IgD-negative memory B cell (primary cell): Measurements from ENCODE around the gene SLC37A1. TPM values are rescaled to one million over a fixed set of nuclear protein-coding genes. Genes with fewer than 3 reads are reported as not detected.
"Not testable (repeated sequence)": the region's sequence is repeated elsewhere in the genome, so short reads cannot be mapped to it uniquely, and the experiment has no call there.

Experiments
- H3K27ac Mint-ChIP-seq, 3 donors: one replicate each; pipeline ENCODE4 v1.8.0; 2020 to 2022; ENCODE audit warnings: mild to moderate bottlenecking in 3 of 3, mixed read lengths in 3 of 3, moderate library complexity in 1 of 3
- H3K27me3 Mint-ChIP-seq: one replicate; pipeline ENCODE4 v1.8.0; 2021; ENCODE audit warnings: mixed read lengths
- H3K36me3 Mint-ChIP-seq: one replicate; pipeline ENCODE4 v1.8.0; 2020; ENCODE audit warnings: mild to moderate bottlenecking, mixed read lengths
- H3K4me1 Mint-ChIP-seq, 3 donors: one replicate each; pipeline ENCODE4 v1.8.0; 2020 to 2022; ENCODE audit warnings: mixed read lengths in 3 of 3, mild to moderate bottlenecking in 1 of 3
- H3K4me3 Mint-ChIP-seq, 4 donors: one replicate each; pipeline ENCODE4 v1.8.0; 2020 to 2022; ENCODE audit warnings: mild to moderate bottlenecking in 4 of 4, mixed read lengths in 4 of 4, moderate library complexity in 3 of 4
- H3K9me3 Mint-ChIP-seq, 3 donors: one replicate each; pipeline ENCODE4 v1.8.0; 2020 to 2021; ENCODE audit warnings: mixed read lengths in 3 of 3, mild to moderate bottlenecking in 1 of 3
- polyA plus RNA-seq: library from polyadenylated mRNA; unstranded; fragments of 300-500 nt; fragmentation: Illumina TruSeq; gene quantifications from one replicate; pipeline ENCODE4 v1.2.3, GENCODE V29; 2021

Gene SLC37A1
- polyA plus RNA-seq, 1 donor from 2014 or later, result 14.8 TPM

DNA sequence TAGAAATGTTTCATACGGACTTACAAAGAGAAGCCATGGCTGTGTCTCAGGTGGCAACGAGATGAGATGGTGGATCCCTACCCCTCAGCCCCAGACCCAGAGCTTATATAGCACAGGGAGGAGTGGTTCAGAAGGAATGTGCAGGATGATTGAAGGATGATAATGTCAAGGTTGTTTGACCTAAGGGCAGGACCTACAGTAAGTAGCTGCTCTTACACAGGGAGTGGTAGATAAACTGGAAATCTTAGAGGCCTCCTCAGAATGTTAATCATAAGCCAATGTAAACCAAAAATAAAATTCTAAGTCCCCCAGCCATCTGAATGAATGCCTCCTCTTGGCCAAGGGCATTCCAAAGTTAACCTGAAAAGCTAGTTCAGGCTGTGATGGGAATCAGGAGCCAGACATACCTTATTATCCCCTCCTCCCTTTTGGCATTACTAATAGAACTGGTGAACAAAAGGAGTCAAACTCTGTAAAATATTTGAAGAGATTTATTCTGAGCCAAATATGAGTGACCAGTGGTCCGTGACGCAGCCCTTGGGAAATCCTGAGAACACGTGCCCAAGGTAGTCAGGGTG, 94.0 kb downstream of the SLC37A1 start:
- H3K9me3 Mint-ChIP-seq, result peaks cover 3 to 16% (median 7%) of the 10 kb centered on the region in 3 donors
- peaks cover 0 to 4% (median 1%) of the 10 kb centered on the region in 3 donors for H3K4me1 Mint-ChIP-seq
- peak overlapping the region in 1 of 4 donors; percentile 60 for H3K4me3 Mint-ChIP-seq
- peaks cover 5% of the 10 kb centered on the region for H3K27me3 Mint-ChIP-seq
- peaks cover 1% of the 10 kb centered on the region for H3K36me3 Mint-ChIP-seq
- H3K27ac Mint-ChIP-seq, result no peak overlapping the region

- peaks cover 1% of the 10 kb centered on the region for H3K36me3 Mint-ChIP-seq
- H3K4me3 Mint-ChIP-seq, result no peak overlapping the region
- peaks cover 0 to 16% (median 7%) of the 10 kb centered on the region in 3 donors for H3K9me3 Mint-ChIP-seq
- peaks cover 0 to 4% (median 1%) of the 10 kb centered on the region in 3 donors for H3K4me1 Mint-ChIP-seq
- H3K27me3 Mint-ChIP-seq, result peaks cover 3% of the 10 kb centered on the region
- H3K27ac Mint-ChIP-seq, result no peak overlapping the region
These were observed 94.8 kb downstream of the SLC37A1 start for GRCh38 chr21:42608446-42608845.

GRCh38 chr21:42609811-42610210, 96.2 kb downstream of the SLC37A1 start:
- Mint-ChIP-seq H3K4me3 (no peak overlapping the region), H3K27me3 (peaks cover 4% of the 10 kb centered on the region), H3K9me3 (peaks cover 0 to 9% (median 5%) of the 10 kb centered on the region in 3 donors), H3K27ac (peak overlapping the region in 1 of 3 donors; percentile 50), H3K4me1 (peaks cover 0 to 4% (median 1%) of the 10 kb centered on the region in 3 donors), H3K36me3 (no peaks in the 10 kb centered on the region)

GRCh38 chr21:42611852-42612251, 98.2 kb downstream of the SLC37A1 start:
- H3K9me3 Mint-ChIP-seq, result peaks cover 0 to 3% (median 0%) of the 10 kb centered on the region in 3 donors
- H3K4me1 Mint-ChIP-seq, result peaks cover 0 to 4% (median 1%) of the 10 kb centered on the region in 3 donors
- H3K4me3 Mint-ChIP-seq, result no peak overlapping the region
- no peaks in the 10 kb centered on the region for H3K36me3 Mint-ChIP-seq
- H3K27me3 Mint-ChIP-seq, result peaks cover 4% of the 10 kb centered on the region
- H3K27ac Mint-ChIP-seq, result no peak overlapping the region

- peaks cover 4% of the 10 kb centered on the region for H3K27me3 Mint-ChIP-seq
- H3K4me1 Mint-ChIP-seq, result peaks cover 0 to 4% (median 1%) of the 10 kb centered on the region in 3 donors
- H3K36me3 Mint-ChIP-seq, result no peaks in the 10 kb centered on the region
- H3K4me3 Mint-ChIP-seq, result no peak overlapping the region
- H3K27ac Mint-ChIP-seq, result no peak overlapping the region
- H3K9me3 Mint-ChIP-seq, result peaks cover 0 to 3% (median 0%) of the 10 kb centered on the region in 3 donors
These were observed 98.7 kb downstream of the SLC37A1 start for GRCh38 chr21:42612390-42612789.

DNA sequence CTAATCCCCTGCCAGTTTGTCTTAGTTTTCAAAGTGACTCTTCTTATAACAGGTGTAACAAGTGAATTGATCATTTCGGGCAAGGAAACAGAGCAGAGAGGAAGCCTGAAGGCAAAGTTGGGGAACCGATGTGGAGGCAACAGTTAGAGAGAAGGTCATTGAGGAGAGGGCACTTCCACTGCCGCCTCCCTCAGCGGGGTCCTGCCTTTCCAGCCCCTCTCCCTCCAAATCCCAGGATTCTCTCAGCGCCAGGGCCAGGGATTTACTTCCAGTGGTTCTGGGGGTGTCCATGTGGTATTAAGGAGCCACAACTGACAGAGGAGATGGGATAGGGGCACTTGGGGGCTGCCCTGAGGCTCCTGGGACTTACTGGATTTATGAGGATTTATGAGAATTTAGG, 100.1 kb downstream of the SLC37A1 start:
- peaks cover 13% of the 10 kb centered on the region for H3K27me3 Mint-ChIP-seq
- H3K36me3 Mint-ChIP-seq, result no peaks in the 10 kb centered on the region
- H3K4me1 Mint-ChIP-seq, result peaks cover 0 to 4% (median 1%) of the 10 kb centered on the region in 3 donors
- no peak overlapping the region for H3K4me3 Mint-ChIP-seq
- no peaks in the 10 kb centered on the region for H3K9me3 Mint-ChIP-seq
- no peak overlapping the region for H3K27ac Mint-ChIP-seq

- Mint-ChIP-seq H3K36me3 (no peaks in the 10 kb centered on the region), H3K9me3 (no peaks in the 10 kb centered on the region), H3K27me3 (peaks cover 14% of the 10 kb centered on the region), H3K4me3 (no peak overlapping the region), H3K27ac (peak overlapping the region in 1 of 3 donors; percentile 80), H3K4me1 (peaks cover 0 to 4% (median 1%) of the 10 kb centered on the region in 3 donors)
These were observed 100.7 kb downstream of the SLC37A1 start for GRCh38 chr21:42614396-42614795.

DNA sequence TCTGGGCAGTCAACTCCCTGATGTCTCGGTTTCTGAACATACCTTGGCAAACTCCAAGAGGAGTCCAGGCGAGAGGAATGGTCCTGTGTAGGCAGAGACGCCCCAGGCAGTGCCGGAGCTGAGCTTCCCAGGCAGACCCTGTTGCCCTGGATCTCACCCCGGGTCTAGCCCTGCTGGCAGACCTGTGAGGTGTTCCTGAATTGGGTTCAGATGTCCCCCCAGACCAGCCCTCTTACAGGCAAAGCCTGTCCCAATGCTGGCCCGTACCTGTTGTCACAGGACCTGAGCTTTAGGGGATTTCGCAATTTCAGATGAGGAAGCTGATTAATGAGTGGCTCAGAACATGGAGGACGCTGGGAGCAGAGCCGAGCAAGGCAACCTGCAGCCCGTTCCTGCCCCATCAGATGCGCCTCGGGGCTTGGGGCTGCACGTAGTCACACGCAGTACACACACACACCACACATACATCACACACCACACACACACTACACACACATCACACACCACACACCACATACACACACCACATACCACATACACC, 101.2 kb downstream of the SLC37A1 start:
- Mint-ChIP-seq H3K4me1 (peaks cover 0 to 1% (median 1%) of the 10 kb centered on the region in 3 donors), H3K9me3 (no peaks in the 10 kb centered on the region), H3K4me3 (no peak overlapping the region), H3K36me3 (no peaks in the 10 kb centered on the region), H3K27me3 (peaks cover 14% of the 10 kb centered on the region), H3K27ac (no peak overlapping the region)

- not testable (repeated sequence) for H3K4me3 Mint-ChIP-seq
- peaks cover 14% of the 10 kb centered on the region for H3K27me3 Mint-ChIP-seq
These were observed 101.7 kb downstream of the SLC37A1 start for GRCh38 chr21:42615377-42615776.

GRCh38 chr21:42615924-42616323, 102.3 kb downstream of the SLC37A1 start:
- H3K4me1 Mint-ChIP-seq, result no peaks in the 10 kb centered on the region
- peaks cover 14% of the 10 kb centered on the region for H3K27me3 Mint-ChIP-seq
- H3K36me3 Mint-ChIP-seq, result no peaks in the 10 kb centered on the region
- H3K4me3 Mint-ChIP-seq, result no peak overlapping the region
- no peaks in the 10 kb centered on the region for H3K9me3 Mint-ChIP-seq
- no peak overlapping the region for H3K27ac Mint-ChIP-seq

More at GRCh38 chr21:42615377-42615776, 101.7 kb downstream of the SLC37A1 start:
- not testable (repeated sequence) for H3K27ac Mint-ChIP-seq, H3K36me3 Mint-ChIP-seq, H3K4me1 Mint-ChIP-seq, H3K9me3 Mint-ChIP-seq

GRCh38 chr21:42616446-42616845, 102.8 kb downstream of the SLC37A1 start:
- no peaks in the 10 kb centered on the region for H3K4me1 Mint-ChIP-seq
- peaks cover 17% of the 10 kb centered on the region for H3K27me3 Mint-ChIP-seq
- no peaks in the 10 kb centered on the region for H3K36me3 Mint-ChIP-seq
- no peak overlapping the region for H3K27ac Mint-ChIP-seq
- H3K9me3 Mint-ChIP-seq, result no peaks in the 10 kb centered on the region
- H3K4me3 Mint-ChIP-seq, result no peak overlapping the region

DNA sequence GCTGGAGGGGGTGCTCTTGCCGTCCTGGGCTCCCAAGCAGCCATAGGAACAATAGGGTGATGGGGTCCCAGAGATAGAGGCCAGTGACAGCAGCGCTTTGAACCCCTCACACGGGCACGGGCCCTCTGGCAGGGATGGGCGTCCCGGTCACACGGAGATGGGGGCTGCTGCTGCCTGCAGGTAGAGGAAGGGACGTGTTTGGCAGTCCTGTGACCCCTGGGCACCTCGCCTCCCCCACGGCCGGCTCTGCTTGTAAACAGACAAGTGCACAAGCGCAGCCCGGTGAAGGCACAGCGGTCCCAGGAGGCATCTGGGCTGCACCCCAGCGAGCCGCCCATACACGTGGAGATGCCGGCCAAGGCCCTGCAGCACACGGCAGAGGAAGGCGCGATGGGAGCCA, 103.3 kb downstream of the SLC37A1 start:
- Mint-ChIP-seq H3K4me3 (no peak overlapping the region), H3K9me3 (no peaks in the 10 kb centered on the region), H3K4me1 (no peaks in the 10 kb centered on the region), H3K27ac (no peak overlapping the region), H3K36me3 (no peaks in the 10 kb centered on the region), H3K27me3 (peaks cover 21% of the 10 kb centered on the region)

- Mint-ChIP-seq H3K4me1 (no peaks in the 10 kb centered on the region), H3K9me3 (no peaks in the 10 kb centered on the region), H3K27ac (no peak overlapping the region), H3K36me3 (no peaks in the 10 kb centered on the region), H3K4me3 (no peak overlapping the region), H3K27me3 (peaks cover 21% of the 10 kb centered on the region)
These were observed 103.8 kb downstream of the SLC37A1 start for GRCh38 chr21:42617486-42617885.

- Mint-ChIP-seq H3K4me1 (no peaks in the 10 kb centered on the region), H3K4me3 (no peak overlapping the region), H3K27me3 (peaks cover 21% of the 10 kb centered on the region)
These were observed 105.1 kb downstream of the SLC37A1 start for GRCh38 chr21:42618707-42619102.

DNA sequence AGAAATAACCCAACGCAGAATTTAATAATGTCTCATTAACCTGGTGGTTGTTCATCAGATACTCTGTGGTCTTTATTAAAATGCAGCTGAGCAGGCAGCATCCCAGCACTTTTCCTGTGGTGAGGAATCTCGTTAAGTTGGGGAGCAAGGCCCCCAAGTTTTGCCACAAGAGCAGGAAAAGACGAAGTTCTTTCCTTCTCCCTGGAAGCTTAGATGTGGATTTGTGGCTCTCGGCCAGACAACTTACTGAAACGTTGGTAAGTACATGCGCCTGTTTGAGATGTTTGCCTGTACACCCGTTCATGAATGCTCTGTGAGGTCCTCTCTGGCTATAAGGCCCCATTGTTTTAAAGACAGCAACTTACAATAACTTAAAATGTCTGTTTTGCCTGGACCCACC, 105.5 kb downstream of the SLC37A1 start:
- H3K27me3 Mint-ChIP-seq, result peaks cover 23% of the 10 kb centered on the region
- no peaks in the 10 kb centered on the region for H3K36me3 Mint-ChIP-seq
- no peaks in the 10 kb centered on the region for H3K4me1 Mint-ChIP-seq
- H3K9me3 Mint-ChIP-seq, result no peaks in the 10 kb centered on the region
- H3K27ac Mint-ChIP-seq, result no peak overlapping the region
- no peak overlapping the region for H3K4me3 Mint-ChIP-seq

More at GRCh38 chr21:42618707-42619102, 105.1 kb downstream of the SLC37A1 start:
- H3K36me3 Mint-ChIP-seq, result no peaks in the 10 kb centered on the region
- no peaks in the 10 kb centered on the region for H3K9me3 Mint-ChIP-seq
- H3K27ac Mint-ChIP-seq, result no peak overlapping the region

DNA sequence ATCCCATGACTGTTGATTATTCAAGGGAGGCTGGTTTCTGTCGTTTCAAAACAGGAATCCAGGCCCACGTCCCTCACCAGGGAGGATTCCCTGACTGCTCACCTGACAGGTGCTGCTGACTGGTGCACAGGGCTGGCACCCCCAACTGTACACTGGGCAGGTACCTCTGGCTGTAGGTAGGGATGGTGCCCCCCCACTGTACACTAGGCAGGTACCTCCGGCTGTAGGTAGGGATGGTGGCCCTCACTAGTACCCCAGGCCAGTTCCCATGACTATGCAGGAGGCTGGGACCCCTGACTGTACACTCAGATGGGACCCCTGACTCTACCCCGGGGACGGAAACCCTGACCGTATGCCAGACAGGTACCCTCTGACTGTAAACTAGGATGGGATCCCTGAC, 106.2 kb downstream of the SLC37A1 start:
- Mint-ChIP-seq H3K4me3 (no peak overlapping the region), H3K27me3 (peaks cover 25% of the 10 kb centered on the region), H3K36me3 (no peaks in the 10 kb centered on the region), H3K27ac (no peak overlapping the region), H3K4me1 (peaks cover 0 to 2% (median 0%) of the 10 kb centered on the region in 3 donors), H3K9me3 (no peaks in the 10 kb centered on the region)
